HTR-8/SVneo (cell line): ENCODE data around the gene VAV2.

Source experiments
- DNase-seq: peaks from one replicate; pipeline ENCODE4 v3.0.0; 2011; ENCODE audit warnings: low spot score, mixed read lengths; ENCODE audit not compliant: insufficient read length
- FAIRE-seq: peaks from 2 replicates; lab custom pipeline; 2011; peaks lifted over from hg19 to GRCh38; lab: Jason Lieb, UNC

VAV2 gene

GRCh38 chr9:133826289-133827085 lies 165.6 kb downstream of the VAV2 start:
- FAIRE-seq (no peak), DNase-seq (no peak)

GRCh38 chr9:133825555-133826218 lies 166.4 kb downstream of the VAV2 start:
- DNase-seq (no peak), FAIRE-seq (no peak)

GRCh38 chr9:133824802-133825186 lies 167.3 kb downstream of the VAV2 start:
- no peak for FAIRE-seq
- no peak for DNase-seq

DNA sequence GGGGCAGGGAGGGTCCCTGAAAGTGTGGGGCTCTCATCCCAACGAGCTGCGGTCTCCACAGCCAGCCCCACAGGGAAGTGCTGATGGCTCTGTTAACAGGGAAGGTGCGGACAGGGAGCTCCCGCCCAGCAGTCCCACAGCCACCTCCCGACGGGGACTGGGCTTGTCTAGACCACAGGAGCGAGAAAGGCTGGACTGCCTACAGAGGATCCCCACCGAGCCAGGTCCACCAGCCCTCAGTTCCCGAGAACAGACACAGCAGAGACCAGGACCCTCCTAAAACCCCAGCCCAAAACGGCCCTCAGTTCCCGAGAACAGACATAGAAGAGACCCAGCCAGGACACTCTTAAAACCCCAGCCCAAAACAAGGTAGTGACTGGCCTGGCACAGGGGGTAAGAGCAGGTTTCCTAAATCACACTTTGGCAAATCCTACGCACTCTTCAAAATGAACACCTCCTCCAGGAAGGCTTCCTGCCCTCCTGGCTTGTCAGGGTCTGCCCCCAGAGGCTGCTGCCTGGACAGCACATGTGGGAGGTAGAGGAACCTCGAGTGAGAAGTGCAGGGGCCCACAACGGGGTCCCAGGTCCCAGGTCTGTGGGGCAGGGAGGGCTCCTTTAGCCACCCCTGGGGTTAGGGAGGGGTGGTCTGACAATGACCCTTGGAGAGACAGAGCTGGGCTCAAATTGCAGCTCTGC lies 167.9 kb downstream of the VAV2 start:
- DNase-seq (no peak), FAIRE-seq (no peak)

- no peak for FAIRE-seq
- DNase-seq = no peak
These were observed 168.7 kb downstream of the VAV2 start for GRCh38 chr9:133823189-133824105.

DNA sequence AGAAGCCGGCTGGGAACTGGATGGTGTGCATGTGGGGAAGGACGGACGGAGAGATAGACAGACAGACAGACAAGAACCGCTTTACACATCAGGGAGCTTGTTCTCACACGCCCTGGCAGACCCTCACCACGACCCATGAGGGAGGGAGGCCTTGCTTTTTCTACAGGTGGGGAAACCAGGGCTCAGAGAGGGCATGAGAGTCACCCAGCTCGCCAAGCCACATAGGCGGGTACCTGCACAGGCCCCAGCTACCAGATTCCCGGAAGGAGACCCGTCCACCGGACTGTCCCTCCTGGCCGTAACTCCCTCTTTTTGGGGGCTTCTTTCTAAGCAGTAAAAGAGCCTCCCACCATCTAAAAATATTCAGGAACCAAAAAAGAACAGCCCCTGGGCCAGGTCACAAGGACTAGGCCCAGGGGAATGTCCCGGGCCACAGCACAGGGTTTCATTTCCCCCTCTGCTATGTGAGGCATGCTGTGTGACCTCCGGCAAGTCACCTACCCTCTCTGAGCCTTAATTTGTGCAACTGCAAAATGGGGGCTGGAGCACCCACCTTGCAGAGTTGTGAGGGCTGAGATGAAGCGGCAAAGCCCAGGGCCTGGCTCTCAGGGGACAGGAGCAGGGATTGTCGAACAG lies 169.6 kb downstream of the VAV2 start:
- no peak for DNase-seq
- no peak for FAIRE-seq

DNA sequence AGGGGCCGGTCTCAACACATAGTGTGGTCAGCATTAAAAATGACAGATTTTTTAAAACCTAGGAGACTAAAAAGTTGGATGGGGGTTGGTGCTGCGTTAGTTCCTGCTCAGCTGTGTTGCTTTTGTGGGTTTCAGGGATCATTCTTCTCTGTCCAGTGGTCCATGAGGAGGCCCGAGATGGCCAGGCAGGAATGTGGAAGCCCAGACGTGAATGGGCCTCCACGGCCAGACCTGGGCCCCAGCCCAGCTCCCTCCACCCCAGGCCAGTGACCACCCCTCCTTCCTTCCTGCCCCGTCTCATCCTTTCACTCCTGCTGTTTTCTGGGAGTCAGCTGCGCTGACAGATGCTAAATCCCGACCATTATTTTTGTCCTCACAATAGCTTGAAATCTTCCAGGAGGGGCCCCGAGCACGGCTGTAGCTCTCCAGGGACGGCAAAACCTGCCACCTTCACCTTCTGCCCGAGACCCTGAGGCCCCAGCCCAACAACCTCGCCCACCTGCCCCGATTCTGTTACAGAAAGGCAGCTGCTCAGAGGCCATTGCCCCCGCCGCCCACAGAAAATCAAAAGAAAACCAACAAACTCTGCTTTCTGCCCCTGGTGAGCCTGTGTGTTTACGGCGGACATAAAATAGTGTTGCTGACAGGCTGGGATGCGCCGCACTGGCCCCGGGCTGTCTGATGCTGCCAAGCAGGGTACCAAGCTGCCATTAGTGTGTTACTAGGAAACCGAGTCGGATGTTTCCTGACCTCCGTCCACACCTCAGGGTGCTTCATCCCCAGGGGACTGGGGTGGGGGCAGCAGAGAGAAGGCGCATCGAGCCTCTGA lies 170.3 kb downstream of the VAV2 start:
- FAIRE-seq (no peak), DNase-seq (no peak)

- FAIRE-seq (no peak), DNase-seq (no peak)
These were observed 172.2 kb downstream of the VAV2 start for GRCh38 chr9:133819923-133820322.

DNA sequence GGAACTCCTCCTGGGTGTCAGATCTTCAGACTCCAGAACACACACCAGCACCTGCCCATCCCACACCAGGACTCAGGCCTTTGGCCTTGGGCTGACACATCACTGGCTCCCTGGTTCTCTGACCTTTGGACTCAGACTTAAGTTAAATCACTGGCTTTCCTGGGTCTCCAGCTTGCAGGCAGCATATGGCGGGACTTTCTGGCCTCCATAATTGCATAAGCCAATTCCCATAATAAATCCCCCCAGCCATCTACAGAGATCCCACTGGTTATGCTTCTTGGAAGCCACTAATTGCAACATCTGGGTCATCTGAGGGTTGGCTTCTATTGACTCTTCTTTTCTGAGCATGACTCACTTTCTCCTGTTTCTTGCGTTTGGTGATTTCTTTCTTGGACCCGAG lies 173.7 kb downstream of the VAV2 start:
- FAIRE-seq (no peak), DNase-seq (no peak)

DNA sequence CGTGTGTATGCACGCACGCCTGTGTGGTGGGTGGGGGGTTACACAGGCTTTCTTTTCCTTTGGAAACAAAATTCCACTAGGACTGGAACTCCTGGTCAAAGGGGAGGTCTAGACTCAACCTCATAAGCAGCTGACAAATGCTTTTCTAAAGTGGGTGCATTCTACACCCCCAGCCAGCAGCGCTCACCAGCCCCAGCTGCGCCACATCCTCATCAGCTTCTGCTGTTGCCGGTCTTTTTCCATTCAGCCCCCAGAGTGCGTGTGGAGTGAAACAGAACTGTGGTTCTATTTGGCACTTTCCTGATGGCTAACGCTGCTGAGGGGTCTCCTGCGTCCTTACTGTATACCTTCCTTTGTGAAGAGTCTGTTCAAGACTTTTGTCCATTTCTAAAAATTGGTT lies 176.3 kb downstream of the VAV2 start:
- no peak for FAIRE-seq
- DNase-seq = no peak

- DNase-seq (no peak), FAIRE-seq (no peak)
These were observed 177.4 kb downstream of the VAV2 start for GRCh38 chr9:133814586-133815208.

GRCh38 chr9:133813749-133814585 lies 178.2 kb downstream of the VAV2 start:
- DNase-seq = no peak
- FAIRE-seq = no peak

GRCh38 chr9:133812941-133813748 lies 179.0 kb downstream of the VAV2 start:
- DNase-seq (no peak), FAIRE-seq (no peak)

DNA sequence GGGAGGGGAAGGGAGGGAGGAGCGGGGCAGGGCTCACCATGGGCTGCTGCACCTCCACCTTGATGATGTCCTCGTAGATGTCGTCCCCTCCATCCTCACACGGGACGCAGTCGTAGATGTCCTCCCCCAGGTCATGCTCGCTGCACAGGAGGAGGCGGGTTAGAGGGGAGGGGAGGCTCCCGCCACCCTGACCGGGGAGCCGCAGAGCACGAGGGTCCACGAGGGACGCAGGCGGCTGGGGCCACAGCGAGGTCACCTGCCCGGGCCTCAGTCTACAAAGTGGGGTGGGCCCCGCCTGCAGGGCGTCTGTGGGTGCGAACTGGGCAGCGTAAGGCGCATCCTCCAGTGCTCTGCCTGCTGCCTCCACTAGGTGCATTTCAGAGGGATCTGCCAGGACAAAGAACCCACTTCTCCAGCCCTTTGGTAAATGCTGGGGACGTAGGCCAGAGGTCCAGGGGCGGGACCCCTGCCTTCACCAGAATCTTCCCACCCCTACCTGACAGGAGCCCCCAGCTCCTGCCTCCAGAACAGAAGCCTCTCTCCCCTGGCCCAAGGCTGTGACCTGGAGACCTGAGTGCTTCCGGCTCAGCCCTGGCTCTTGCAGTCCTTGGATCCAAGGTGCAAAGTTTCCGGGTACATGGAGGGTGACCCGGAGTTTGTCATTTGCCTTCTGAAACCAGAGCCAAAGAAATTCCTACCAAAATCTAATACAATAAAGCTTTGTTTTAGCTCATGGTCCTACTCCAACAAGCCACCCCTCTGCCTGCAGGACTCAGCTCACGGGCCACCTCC lies 179.9 kb downstream of the VAV2 start:
- FAIRE-seq (no peak), DNase-seq (no peak)

- no peak for DNase-seq
- FAIRE-seq = no peak
These were observed 180.7 kb downstream of the VAV2 start for GRCh38 chr9:133811471-133811870.

DNA sequence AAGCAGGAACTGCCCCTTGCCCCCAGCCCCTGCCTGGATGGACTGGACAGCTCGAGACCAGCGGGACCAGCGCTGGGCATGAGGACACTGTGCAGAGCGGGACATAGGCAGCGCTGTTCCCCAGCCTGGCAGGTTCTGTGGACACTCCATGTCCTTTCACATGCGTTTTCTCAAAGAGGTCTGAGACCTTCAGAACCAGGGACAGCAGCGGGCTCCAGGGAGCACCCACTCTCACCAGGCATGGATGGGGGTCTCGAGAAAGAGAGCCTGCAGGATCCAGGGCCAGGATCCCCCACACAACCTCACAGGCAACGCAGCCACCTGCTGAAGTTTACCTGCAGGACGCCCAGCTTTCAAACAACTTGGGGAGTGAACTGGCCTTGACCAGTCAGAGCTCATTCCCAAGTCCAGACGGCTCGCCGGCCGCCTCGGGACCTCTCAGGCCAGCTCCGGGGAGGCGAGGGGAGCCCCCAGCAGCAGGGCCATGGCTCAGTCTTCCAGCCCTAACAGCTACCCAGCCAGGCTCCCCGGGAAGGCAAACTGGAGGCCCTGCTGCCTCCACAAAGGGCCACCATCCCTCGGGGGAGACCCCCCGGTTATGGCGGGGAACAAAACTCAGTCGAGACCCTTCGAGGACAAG lies 181.4 kb downstream of the VAV2 start:
- DNase-seq (no peak), FAIRE-seq (no peak)
